GM12872 (cell line): Measurements from ENCODE around the gene ETV6.

Experiments used
- TF ChIP-seq, protein P1 (sequence below): IDR thresholded peaks from 3 replicates; pipeline ENCODE4 v1.5.1; 2011; ENCODE audit warnings: low read depth, mild to moderate bottlenecking, low read length, moderate library complexity; ENCODE audit not compliant: insufficient read depth

ETV6 gene

DNA sequence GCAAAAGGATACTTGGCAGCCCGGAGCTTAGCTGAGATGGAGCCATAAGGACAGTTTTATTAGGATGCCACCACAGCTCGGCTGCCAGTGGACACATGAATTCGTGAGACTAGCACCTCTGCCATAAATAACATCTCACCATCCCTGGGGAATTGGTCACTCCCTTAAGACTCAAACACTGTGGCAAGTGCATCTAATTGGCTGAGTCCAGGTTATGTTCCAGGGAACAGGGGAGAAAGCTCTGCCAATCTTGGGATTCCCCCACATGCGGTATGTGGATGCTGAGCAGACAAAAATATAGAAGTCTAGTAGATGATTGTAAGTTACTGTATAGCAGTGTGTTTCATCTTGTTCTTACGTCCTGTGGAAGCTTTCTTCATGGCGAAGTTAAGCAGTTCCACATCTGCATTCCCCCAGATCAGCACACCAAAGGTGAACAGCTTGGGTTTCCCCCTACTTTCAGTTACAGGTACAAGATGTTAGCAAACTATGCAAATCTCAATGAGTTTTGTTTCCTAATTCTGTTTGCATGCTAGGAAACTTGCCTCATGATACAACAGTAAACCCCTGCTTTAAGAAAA lies 131.1 kb downstream of the ETV6 start:
- TF ChIP-seq, protein P1, sequence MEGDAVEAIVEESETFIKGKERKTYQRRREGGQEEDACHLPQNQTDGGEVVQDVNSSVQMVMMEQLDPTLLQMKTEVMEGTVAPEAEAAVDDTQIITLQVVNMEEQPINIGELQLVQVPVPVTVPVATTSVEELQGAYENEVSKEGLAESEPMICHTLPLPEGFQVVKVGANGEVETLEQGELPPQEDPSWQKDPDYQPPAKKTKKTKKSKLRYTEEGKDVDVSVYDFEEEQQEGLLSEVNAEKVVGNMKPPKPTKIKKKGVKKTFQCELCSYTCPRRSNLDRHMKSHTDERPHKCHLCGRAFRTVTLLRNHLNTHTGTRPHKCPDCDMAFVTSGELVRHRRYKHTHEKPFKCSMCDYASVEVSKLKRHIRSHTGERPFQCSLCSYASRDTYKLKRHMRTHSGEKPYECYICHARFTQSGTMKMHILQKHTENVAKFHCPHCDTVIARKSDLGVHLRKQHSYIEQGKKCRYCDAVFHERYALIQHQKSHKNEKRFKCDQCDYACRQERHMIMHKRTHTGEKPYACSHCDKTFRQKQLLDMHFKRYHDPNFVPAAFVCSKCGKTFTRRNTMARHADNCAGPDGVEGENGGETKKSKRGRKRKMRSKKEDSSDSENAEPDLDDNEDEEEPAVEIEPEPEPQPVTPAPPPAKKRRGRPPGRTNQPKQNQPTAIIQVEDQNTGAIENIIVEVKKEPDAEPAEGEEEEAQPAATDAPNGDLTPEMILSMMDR, result no peak

DNA sequence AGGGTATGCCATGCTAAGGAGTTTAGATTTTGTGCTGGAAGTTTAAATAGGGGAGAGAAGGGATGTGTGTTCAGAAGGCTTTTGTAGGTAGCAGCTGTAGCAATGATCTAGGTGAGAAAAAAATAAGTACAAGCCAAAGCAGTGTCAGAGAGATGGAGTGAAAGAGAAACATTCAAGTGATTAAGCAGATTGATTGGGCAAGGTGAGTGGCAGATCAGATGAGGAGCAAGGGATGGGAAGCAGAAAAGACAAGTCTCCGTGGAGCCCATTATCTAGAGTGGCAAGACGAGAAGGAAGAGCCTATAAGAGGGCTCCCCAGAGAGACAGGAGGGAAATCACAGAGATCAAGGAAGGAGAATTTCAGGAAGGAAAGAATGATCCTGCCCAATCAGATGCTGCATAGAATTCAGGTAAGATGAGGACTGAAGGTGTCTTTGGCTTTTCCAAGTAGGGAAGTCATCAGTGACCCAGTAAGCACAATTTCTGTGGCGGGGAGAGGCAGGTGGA lies 133.5 kb downstream of the ETV6 start:
- TF ChIP-seq, protein P1, result no peak

DNA sequence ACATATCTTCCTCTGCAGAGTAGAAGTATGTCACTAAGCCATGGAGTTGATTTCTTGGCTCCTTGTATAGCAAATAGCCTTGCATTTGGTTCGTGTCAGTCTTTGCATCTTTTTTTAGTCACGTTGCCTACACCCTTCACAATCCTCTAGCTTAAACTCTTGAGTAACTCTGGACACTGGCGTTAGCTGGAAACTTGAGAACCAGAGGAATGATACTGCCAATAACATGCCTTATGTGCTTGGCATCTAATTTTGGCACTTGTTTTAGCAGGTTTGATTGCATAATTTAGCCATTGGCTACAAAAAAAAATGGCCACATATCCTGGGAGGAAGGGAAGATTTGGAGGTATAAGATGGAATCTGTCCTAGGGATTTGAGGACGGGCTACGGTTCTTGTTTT lies 136.2 kb downstream of the ETV6 start:
- TF ChIP-seq, protein P1, result no peak

DNA sequence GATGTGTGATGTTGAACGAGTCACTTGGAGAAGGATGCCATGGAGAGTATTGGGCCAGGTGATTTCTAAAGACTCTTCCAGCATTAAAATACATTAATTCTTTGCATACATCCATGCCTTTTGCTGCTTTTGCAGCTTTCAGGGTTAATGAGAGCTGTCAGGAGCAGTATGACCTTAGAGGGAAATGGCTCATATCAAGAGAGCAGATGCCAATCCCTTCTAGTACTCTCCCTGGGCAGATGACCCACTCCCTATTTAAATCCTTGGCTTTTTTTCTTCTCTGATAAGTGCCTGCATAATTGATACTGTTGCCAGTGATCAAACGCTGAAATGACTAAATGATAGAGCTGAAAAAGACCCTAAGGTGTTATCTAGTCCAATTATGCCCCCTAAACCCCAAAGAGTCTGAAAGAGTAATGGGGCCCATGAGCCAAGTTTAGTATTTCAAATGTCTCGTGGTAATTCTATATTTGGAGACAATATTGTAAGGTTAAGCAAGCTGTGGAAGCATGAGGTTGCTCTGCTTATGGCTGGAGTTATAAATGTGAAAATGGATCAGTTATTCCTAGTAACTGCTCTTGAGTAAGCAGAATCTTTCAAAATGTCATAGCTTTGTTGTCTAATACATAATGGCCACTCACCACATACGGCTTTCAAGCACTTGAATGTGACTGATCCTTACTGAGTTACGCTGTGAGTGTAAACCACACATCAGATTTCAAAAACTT lies 137.3 kb downstream of the ETV6 start:
- TF ChIP-seq, protein P1, result no peak

DNA sequence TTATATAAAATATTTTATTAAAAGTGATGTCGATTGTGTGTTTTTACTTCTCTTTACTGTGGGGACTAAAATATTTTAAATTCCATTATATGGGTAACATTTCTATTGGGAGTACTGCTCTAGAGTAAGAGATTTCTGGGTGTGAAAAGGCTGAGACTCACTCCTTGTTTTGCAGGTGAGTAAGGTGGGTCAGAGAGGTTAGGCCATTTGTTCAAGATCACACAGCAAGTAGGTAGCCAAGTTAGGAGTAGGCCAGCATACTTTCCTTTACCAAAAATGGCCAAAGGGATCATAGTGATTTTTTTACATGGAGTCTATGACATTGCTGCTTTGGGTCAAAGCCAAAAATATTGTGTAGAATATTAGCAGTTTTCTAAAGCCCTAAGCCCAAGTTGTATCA lies 138.0 kb downstream of the ETV6 start:
- TF ChIP-seq, protein P1, result no peak

DNA sequence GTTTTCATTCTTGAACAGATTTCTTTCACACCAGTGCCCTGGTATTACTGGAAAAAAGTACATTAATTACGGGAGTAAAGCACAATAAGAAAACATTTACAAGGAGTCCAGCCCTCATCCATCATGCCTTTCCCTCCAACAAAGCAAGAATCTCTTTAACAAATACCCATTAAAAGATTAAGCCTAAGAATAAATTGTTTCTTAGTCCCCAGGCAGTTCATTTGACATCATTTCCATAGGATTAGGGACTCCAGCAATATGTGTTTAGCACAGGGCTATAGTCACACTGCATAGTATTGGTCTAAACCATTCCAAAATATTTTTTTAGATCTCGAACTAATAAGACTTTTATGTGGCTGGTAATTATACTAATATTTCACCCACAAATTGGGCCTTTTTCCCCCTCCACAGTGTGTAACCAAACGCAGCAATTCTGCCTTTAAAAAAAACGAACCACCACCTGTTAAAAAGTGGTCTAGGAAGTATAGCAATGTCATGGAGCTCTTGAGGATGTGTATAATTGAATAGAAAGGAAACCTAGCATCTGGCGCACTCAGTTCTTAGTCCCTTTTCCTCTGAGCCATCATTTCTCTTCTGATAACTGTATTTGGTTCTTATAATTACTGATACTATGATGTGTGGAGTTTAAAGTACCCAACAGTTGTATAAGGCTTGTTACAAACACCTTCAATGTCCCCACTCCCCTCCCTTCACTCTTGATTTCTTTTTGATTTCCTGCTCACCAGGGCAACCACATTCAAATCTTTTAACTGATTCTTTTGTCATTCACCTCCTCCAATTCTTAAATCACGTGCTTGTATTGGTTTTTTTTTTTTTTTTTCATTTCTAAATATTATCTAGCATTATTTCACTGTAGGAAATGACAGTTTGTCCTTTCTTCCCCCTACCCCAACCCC lies 138.7 kb downstream of the ETV6 start:
- TF ChIP-seq, protein P1, result no peak
